ENCODE measurements around the gene CLDN9.

The CLDN9 gene

DNA sequence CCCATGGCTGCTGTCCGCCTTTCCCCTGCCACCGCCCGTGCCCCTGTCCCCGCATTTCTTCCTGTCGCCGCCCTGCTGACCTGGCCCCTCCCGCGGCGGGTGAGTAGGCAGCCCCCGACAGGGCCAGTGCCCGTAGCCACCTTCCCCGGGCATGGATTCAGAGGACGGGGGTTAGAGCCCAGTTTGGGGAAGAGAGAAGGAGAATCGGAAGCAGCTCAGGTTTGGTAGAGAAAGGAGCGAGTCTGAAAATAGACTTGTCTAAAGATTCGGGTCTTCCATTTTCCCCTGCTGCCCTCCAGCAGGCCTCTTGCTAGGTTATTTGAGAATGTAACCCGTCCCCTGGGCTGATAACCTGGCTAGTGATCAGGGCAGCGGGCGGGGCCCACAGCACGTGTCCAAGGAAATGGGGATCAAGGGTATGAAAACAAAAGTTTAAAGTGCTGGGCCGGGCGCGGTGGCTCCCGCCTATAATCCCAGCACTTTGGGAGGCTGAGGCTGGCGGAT lies 7.9 kb upstream of the CLDN9 start:
- H3K9me2 ChIP-seq (replicated peaks; ENCODE audit: insufficient read depth, low read length), result no peaks in the 10 kb centered on the region
- no peak for DNase-seq
- peak overlapping the region; percentile 50 for H2AFZ ChIP-seq (ENCODE audit: low read length)
- peaks cover 54% of the 10 kb centered on the region for H3K27me3 ChIP-seq (replicated peaks; ENCODE audit: insufficient read depth, low read length)
- peaks cover 11% of the 10 kb centered on the region for H3K4me1 ChIP-seq (ENCODE audit: low read length)
- H3K9ac ChIP-seq (ENCODE audit: low read length), result no peak overlapping the region
- peak overlapping the region; percentile 51 for H3K4me3 ChIP-seq (ENCODE audit: low read length)
- H3K4me2 ChIP-seq (ENCODE audit: low read depth, low read length), result peak overlapping the region; percentile 87
- no peak overlapping the region for H3K27ac ChIP-seq (ENCODE audit: low read length)
- no peaks in the 10 kb centered on the region for H4K20me1 ChIP-seq (ENCODE audit: insufficient read depth, low read length)
- H3F3A ChIP-seq (ENCODE audit: insufficient read depth, low read length), result peaks cover 3% of the 10 kb centered on the region; the same call in 1 of the 2 replicates
- H3K36me3 ChIP-seq (replicated peaks; ENCODE audit: insufficient read depth, low read length), result no peaks in the 10 kb centered on the region
- TF ChIP-seq, protein P1, sequence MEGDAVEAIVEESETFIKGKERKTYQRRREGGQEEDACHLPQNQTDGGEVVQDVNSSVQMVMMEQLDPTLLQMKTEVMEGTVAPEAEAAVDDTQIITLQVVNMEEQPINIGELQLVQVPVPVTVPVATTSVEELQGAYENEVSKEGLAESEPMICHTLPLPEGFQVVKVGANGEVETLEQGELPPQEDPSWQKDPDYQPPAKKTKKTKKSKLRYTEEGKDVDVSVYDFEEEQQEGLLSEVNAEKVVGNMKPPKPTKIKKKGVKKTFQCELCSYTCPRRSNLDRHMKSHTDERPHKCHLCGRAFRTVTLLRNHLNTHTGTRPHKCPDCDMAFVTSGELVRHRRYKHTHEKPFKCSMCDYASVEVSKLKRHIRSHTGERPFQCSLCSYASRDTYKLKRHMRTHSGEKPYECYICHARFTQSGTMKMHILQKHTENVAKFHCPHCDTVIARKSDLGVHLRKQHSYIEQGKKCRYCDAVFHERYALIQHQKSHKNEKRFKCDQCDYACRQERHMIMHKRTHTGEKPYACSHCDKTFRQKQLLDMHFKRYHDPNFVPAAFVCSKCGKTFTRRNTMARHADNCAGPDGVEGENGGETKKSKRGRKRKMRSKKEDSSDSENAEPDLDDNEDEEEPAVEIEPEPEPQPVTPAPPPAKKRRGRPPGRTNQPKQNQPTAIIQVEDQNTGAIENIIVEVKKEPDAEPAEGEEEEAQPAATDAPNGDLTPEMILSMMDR (IDR thresholded peaks at IDR 0.05; ENCODE audit: low read length), result no peak
- TF ChIP-seq EZH2 (optimal IDR thresholded peaks at IDR 0.05; ENCODE audit: low read depth, low read length) (no peak), EZH2phosphoT487 (IDR thresholded peaks at IDR 0.05; ENCODE audit: low read length) (no peak)
- H3K79me2 ChIP-seq (ENCODE audit: low read length), result no peaks in the 10 kb centered on the region
- H3K9me3 ChIP-seq (replicated peaks; ENCODE audit: insufficient read depth, low read length), result no peaks in the 10 kb centered on the region

DNA sequence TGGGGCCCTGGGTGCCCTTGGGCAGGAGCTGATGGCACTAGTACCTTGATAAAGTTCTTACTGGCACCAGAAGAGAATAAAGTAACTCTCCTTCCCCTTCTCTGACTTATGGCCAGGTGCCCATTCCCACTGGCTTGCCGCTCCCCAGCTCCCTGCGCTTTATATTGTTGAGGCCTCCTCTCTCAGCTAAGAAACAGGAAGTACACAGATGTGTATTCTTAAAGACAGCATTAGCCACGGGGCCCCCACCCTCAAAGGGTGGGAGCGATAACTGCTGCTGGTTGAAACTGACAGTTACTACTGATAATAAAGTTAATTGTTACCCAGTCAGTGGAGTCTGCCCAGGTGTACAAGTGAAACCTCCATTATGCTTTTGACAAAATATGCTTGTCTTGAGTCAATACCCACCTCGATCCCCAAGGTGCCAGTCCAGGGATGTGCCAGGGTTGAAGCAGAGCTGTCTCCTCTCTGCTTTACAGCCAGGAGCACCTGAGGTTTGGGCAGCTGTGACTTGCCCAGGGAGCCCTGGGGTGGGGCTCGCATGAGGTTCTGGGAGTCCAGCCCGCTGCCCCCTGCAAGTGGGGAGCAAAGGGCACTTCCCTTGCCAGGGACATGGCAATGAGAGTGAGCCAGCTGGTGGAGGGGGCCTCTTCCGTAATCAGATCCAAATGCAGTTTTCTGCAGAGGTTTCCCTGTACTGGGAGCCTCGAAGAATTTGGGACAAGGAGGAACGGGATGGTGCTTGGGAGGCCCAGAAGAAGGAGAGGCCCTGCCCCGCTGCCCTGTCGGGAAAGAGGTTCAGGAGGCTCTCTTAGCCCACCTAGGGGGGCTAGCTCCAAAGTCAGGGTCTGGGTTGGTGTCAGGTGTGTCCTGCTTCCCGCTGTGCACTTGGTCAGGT lies 5.4 kb upstream of the CLDN9 start:
- Histone ChIP-seq H3K4me1 (ENCODE audit: low read length) (peaks cover 16% of the 10 kb centered on the region), H3K27ac (ENCODE audit: low read length) (no peak overlapping the region), H3K9ac (ENCODE audit: low read length) (no peak overlapping the region), H3K9me3 (replicated peaks; ENCODE audit: insufficient read depth, low read length) (no peaks in the 10 kb centered on the region), H3K9me2 (replicated peaks; ENCODE audit: insufficient read depth, low read length) (no peaks in the 10 kb centered on the region), H3F3A (ENCODE audit: insufficient read depth, low read length) (peaks cover 3% of the 10 kb centered on the region; the same call in 1 of the 2 replicates), H3K36me3 (replicated peaks; ENCODE audit: insufficient read depth, low read length) (no peaks in the 10 kb centered on the region), H3K79me2 (ENCODE audit: low read length) (no peaks in the 10 kb centered on the region), H3K27me3 (replicated peaks; ENCODE audit: insufficient read depth, low read length) (peaks cover 54% of the 10 kb centered on the region), H4K20me1 (ENCODE audit: insufficient read depth, low read length) (no peaks in the 10 kb centered on the region), H2AFZ (ENCODE audit: low read length) (no peak overlapping the region), H3K4me2 (ENCODE audit: low read depth, low read length) (no peak overlapping the region), H3K4me3 (ENCODE audit: low read length) (no peak overlapping the region)
- no peak for DNase-seq
- TF ChIP-seq EZH2phosphoT487 (IDR thresholded peaks at IDR 0.05; ENCODE audit: low read length), result no peak
- no peak for TF ChIP-seq EZH2 (optimal IDR thresholded peaks at IDR 0.05; ENCODE audit: low read depth, low read length)
- TF ChIP-seq, protein P1 (IDR thresholded peaks at IDR 0.05; ENCODE audit: low read length), result no peak

DNA sequence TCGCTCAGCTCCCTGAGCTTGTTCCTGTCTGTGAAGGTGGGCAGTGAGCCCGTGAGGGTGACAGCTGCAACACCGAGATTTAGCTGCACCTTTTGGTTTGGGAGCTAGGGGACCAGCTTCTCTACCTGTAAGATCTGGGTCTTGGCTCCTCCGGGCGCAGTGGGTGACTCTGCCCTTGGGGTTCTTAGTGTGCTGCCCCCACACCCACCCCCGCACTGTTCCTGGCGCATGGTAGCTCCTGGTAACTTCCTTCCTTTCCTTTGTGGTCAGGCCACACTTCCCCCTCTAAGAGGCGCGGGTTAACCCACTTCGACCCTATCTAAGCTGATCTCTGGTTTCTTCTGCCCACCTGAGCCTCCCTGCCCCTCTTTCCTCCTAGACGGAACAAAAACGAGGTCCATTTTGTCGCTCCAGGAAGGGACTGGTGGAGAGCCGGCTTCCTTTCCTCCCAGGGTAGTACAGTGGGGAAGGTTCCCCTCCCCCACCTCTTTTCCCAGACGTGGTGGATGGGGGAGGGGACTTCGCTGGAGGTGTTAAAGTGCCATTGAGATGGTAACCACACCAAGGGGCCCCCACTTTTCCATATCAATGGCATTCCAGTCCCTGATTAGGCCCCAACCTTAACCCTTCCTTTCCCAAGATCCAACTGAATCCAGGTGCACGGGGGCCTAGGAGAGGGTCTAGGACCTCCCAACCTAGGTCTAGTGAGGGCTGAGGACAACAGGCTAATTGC lies 4.6 kb upstream of the CLDN9 start:
- Histone ChIP-seq H3K4me2 (ENCODE audit: low read depth, low read length) (no peak overlapping the region), H3K9me2 (replicated peaks; ENCODE audit: insufficient read depth, low read length) (no peaks in the 10 kb centered on the region), H3K9ac (ENCODE audit: low read length) (no peak overlapping the region), H3K36me3 (replicated peaks; ENCODE audit: insufficient read depth, low read length) (no peaks in the 10 kb centered on the region), H3K27me3 (replicated peaks; ENCODE audit: insufficient read depth, low read length) (peaks cover 57% of the 10 kb centered on the region), H3K4me1 (ENCODE audit: low read length) (peaks cover 17% of the 10 kb centered on the region), H4K20me1 (ENCODE audit: insufficient read depth, low read length) (no peaks in the 10 kb centered on the region), H3K4me3 (ENCODE audit: low read length) (no peak overlapping the region), H2AFZ (ENCODE audit: low read length) (no peak overlapping the region), H3K79me2 (ENCODE audit: low read length) (no peaks in the 10 kb centered on the region), H3F3A (ENCODE audit: insufficient read depth, low read length) (peaks cover 3% of the 10 kb centered on the region; the same call in 1 of the 2 replicates), H3K9me3 (replicated peaks; ENCODE audit: insufficient read depth, low read length) (no peaks in the 10 kb centered on the region), H3K27ac (ENCODE audit: low read length) (no peak overlapping the region)
- DNase-seq, result no peak
- TF ChIP-seq, protein P1 (IDR thresholded peaks at IDR 0.05; ENCODE audit: low read length), result no peak
- TF ChIP-seq EZH2phosphoT487 (IDR thresholded peaks at IDR 0.05; ENCODE audit: low read length), result no peak
- no peak for TF ChIP-seq EZH2 (optimal IDR thresholded peaks at IDR 0.05; ENCODE audit: low read depth, low read length)

All from MM.1S (cell line).